Stomach (tissue), 9 donors: ENCODE results near the gene CYREN. TPM values are rescaled to one million over a fixed set of nuclear protein-coding genes. Genes with fewer than 3 reads are reported as not detected.

Source experiments
- DNase-seq, 2 donors: peaks; one replicate each; pipeline versions ENCODE4 v3.0.0 to v3.0.0-alpha.2; 2013 to 2019
- H3K27ac ChIP-seq, 5 donors: fragments of 200-600 bp in 4 of 5; sonication (generic) in 4 of 5; one replicate each; pipeline ENCODE4 v1.5.1; 2013 to 2019; ENCODE audit warnings: mild to moderate bottlenecking in 1 of 5, moderate library complexity in 1 of 5
- H3K27me3 ChIP-seq, 3 donors: fragments of 200-600 bp; sonication (generic); one replicate each; pipeline ENCODE4 v1.5.1; 2017 to 2019; ENCODE audit warnings: mixed run types in 1 of 3
- H3K36me3 ChIP-seq, 4 donors: fragments of 200-600 bp; sonication (generic); 1 replicate in 3 of 4; 2 replicates in 1 of 4; pipeline ENCODE4 v1.5.1; 2016 to 2019
- H3K4me1 ChIP-seq, 4 donors: fragments of 200-600 bp; sonication (generic); one replicate each; pipeline ENCODE4 v1.5.1; 2016 to 2019
- H3K4me3 ChIP-seq, 4 donors: fragments of 200-600 bp; sonication (generic) in 3 of 4; one replicate each; pipeline ENCODE4 v1.5.1; 2016 to 2019; ENCODE audit warnings: mild to moderate bottlenecking in 1 of 4
- H3K9me3 ChIP-seq, 4 donors: fragments of 200-600 bp; sonication (generic); one replicate each; pipeline ENCODE4 v1.5.1; 2016 to 2019
- CTCF ChIP-seq, 7 experiments: fragments of 450-650 bp in 4 of 7; fragments of 200-600 bp in 3 of 7; sonication (generic) in 3 of 7; IDR thresholded peaks; one replicate each; pipeline ENCODE4 v1.5.1; 2016 to 2019; ENCODE audit warnings: antibody characterized with exemption in 7 of 7, control low read depth in 2 of 7, mild to moderate bottlenecking in 1 of 7
- EP300 ChIP-seq: sonication (generic); formaldehyde crosslinking; IDR thresholded peaks from one replicate; pipeline ENCODE4 v1.6.1; 2017; ENCODE audit warnings: antibody characterized with exemption
- POLR2A ChIP-seq, 4 donors: fragments of 450-650 bp; IDR thresholded peaks; one replicate each; pipeline ENCODE4 v1.6.1; 2016; ENCODE audit warnings: antibody characterized with exemption in 4 of 4, control low read depth in 2 of 4, mild to moderate bottlenecking in 1 of 4, moderate library complexity in 1 of 4
- POLR2AphosphoS5 ChIP-seq, 3 donors: sonication (generic); formaldehyde crosslinking; IDR thresholded peaks; one replicate each; pipeline ENCODE4 v1.6.1; 2016; ENCODE audit warnings: antibody characterized with exemption in 3 of 3
- WGBS, 5 donors: extraction: QIAGEN DNeasy Blood & Tissue Kit in 3 of 5; methylation state at CpG; one replicate each; pipeline versions ENCODE4 v1.1.5 to v1.1.7; 2013 to 2018; 5-methylcytosine and 5-hydroxymethylcytosine counted together
- intact Hi-C: fragments of 100-400 bp; cut with DNase I; formaldehyde crosslinking; loops from one replicate; pipeline ENCODE4 v1.15.1; 2023; ENCODE audit warnings: low total_unique reads
- polyA plus RNA-seq, 3 donors: library from polyadenylated mRNA; stranded (reverse); fragments of 200-250 nt; gene quantifications; one replicate each; pipeline ENCODE4 v1.2.3, GENCODE V29; 2013
- total RNA-seq, 5 donors: library from RNA; depleted of rRNA; stranded (reverse); fragments of >200 nt; gene quantifications; one replicate each; pipeline versions ENCODE4 v1.1.0 to v1.2.3, GENCODE V29; 2014 to 2016
- donor health status: healthy with polysubstance abuse.
- donor health status: Bipolar disorder and iron deficiency.
- donor health status: healthy.

The CYREN gene
- total and polyA plus RNA-seq, 8 donors: 11.1 to 33.0 (median 30.2) TPM

- peaks cover 0 to 21% (median 4%) of the 10 kb centered on the region in 4 donors for H3K9me3 ChIP-seq
- H3K36me3 ChIP-seq: peaks cover 2 to 37% (median 16%) of the 10 kb centered on the region in 4 donors
- no peak for TF ChIP-seq POLR2AphosphoS5 (IDR thresholded peaks at IDR 0.05)
- TF ChIP-seq POLR2A (IDR thresholded peaks at IDR 0.05): no peak
- TF ChIP-seq EP300: no peak
- no peak for TF ChIP-seq CTCF (IDR thresholded peaks at IDR 0.05)
- H3K4me3 ChIP-seq: no peak overlapping the region
- H3K27ac ChIP-seq: peak overlapping the region in 4 of 5 donors; percentile 3 to 85 (median 69)
- no peak for DNase-seq
- WGBS, 5 donors: 85 to 97% (median 90%) methylated on average over 2 of the region's 2 CpGs
- intact Hi-C loops: loop anchor here (10.0 kb wide), 1 partner anchor 165 kb away; no protein-coding TSS in a partner anchor
- H3K27me3 ChIP-seq: no peaks in the 10 kb centered on the region
- H3K4me1 ChIP-seq: peaks cover 18 to 45% (median 38%) of the 10 kb centered on the region in 4 donors
These were observed 11.0 kb downstream of the CYREN start for GRCh38 chr7:135159359-135160085.

- intact Hi-C loops: no loop called here
- DNase-seq: no peak
- H3K27ac ChIP-seq: peak overlapping the region in 4 of 5 donors; percentile 41 to 85 (median 69)
- H3K9me3 ChIP-seq: peaks cover 0 to 21% (median 4%) of the 10 kb centered on the region in 4 donors
- H3K4me1 ChIP-seq: peaks cover 18 to 44% (median 38%) of the 10 kb centered on the region in 4 donors
- WGBS, 5 donors: 86 to 91% (median 88%) methylated on average over 6 of the region's 6 CpGs
- H3K4me3 ChIP-seq: no peak overlapping the region
- H3K36me3 ChIP-seq: peaks cover 0 to 30% (median 10%) of the 10 kb centered on the region in 4 donors
- no peaks in the 10 kb centered on the region for H3K27me3 ChIP-seq
- TF ChIP-seq CTCF (IDR thresholded peaks at IDR 0.05) (no peak), POLR2A (IDR thresholded peaks at IDR 0.05) (no peak), POLR2AphosphoS5 (IDR thresholded peaks at IDR 0.05) (no peak), EP300 (no peak)
These were observed 11.6 kb downstream of the CYREN start for GRCh38 chr7:135158874-135159273.

GRCh38 chr7:135158141-135158655 is 12.3 kb downstream of the CYREN start:
- H3K36me3 ChIP-seq: peaks cover 0 to 27% (median 9%) of the 10 kb centered on the region in 4 donors
- DNase-seq: no peak
- peaks cover 18 to 44% (median 38%) of the 10 kb centered on the region in 4 donors for H3K4me1 ChIP-seq
- 88 to 100% (median 100%) methylated on average over 1 of the region's 1 CpG for WGBS, 5 donors
- H3K4me3 ChIP-seq: no peak overlapping the region
- no peaks in the 10 kb centered on the region for H3K27me3 ChIP-seq
- peaks cover 0 to 21% (median 4%) of the 10 kb centered on the region in 4 donors for H3K9me3 ChIP-seq
- TF ChIP-seq CTCF (IDR thresholded peaks at IDR 0.05) (no peak), EP300 (no peak), POLR2A (IDR thresholded peaks at IDR 0.05) (no peak), POLR2AphosphoS5 (IDR thresholded peaks at IDR 0.05) (no peak)
- H3K27ac ChIP-seq: peak overlapping the region in 2 of 5 donors; percentile 58 to 85
- intact Hi-C loops: no loop called here

- Histone ChIP-seq H3K9me3 (peaks cover 0 to 21% (median 4%) of the 10 kb centered on the region in 4 donors), H3K27me3 (no peaks in the 10 kb centered on the region), H3K27ac (no peak overlapping the region), H3K4me1 (peaks cover 18 to 44% (median 38%) of the 10 kb centered on the region in 4 donors), H3K4me3 (no peak overlapping the region), H3K36me3 (peaks cover 0 to 27% (median 20%) of the 10 kb centered on the region in 4 donors)
- no peak for DNase-seq
- no peak for TF ChIP-seq CTCF (IDR thresholded peaks at IDR 0.05)
- no peak for TF ChIP-seq POLR2A (IDR thresholded peaks at IDR 0.05)
- TF ChIP-seq EP300: no peak
- TF ChIP-seq POLR2AphosphoS5 (IDR thresholded peaks at IDR 0.05): no peak
- WGBS, 5 donors: 75 to 97% (median 92%) methylated on average over 1 of the region's 1 CpG
- intact Hi-C loops: no loop called here
These were observed 14.2 kb downstream of the CYREN start for GRCh38 chr7:135156290-135156689.
